ENCODE measurements around the gene NYNRIN.

NYNRIN gene

GRCh38 chr14:24434676-24435075 is 35.9 kb downstream of the NYNRIN start:
- Histone ChIP-seq H3K27me3 (ENCODE audit: control insufficient read depth in 1 of 2, insufficient read depth in 2 of 2, low read length in 2 of 2) (no peaks in the 10 kb centered on the region), H3K36me3 (ENCODE audit: control insufficient read depth in 2 of 2, insufficient read depth in 2 of 2, low read length in 2 of 2) (peaks cover 54 to 56% of the 10 kb centered on the region in 2 donors), H3K9ac (ENCODE audit: low read length in 2 of 2) (no peak overlapping the region), H3K4me1 (ENCODE audit: control insufficient read depth, insufficient read depth, low read length) (peaks cover 46% of the 10 kb centered on the region), H3K4me3 (ENCODE audit: low read length in 2 of 2) (no peak overlapping the region), H3K9me3 (ENCODE audit: control insufficient read depth in 2 of 2, low read length in 2 of 2) (no peaks in the 10 kb centered on the region), H3K27ac (ENCODE audit: low read length) (no peak overlapping the region)

GRCh38 chr14:24435192-24435810 is 36.5 kb downstream of the NYNRIN start:
- Histone ChIP-seq H3K9ac (ENCODE audit: low read length in 2 of 2) (no peak overlapping the region), H3K9me3 (ENCODE audit: control insufficient read depth in 2 of 2, low read length in 2 of 2) (no peaks in the 10 kb centered on the region), H3K27ac (ENCODE audit: low read length) (peak overlapping the region; percentile 69), H3K27me3 (ENCODE audit: control insufficient read depth in 1 of 2, insufficient read depth in 2 of 2, low read length in 2 of 2) (no peaks in the 10 kb centered on the region), H3K36me3 (ENCODE audit: control insufficient read depth in 2 of 2, insufficient read depth in 2 of 2, low read length in 2 of 2) (peaks cover 59 to 63% of the 10 kb centered on the region in 2 donors), H3K4me1 (ENCODE audit: control insufficient read depth, insufficient read depth, low read length) (peaks cover 50% of the 10 kb centered on the region), H3K4me3 (ENCODE audit: low read length in 2 of 2) (no peak overlapping the region)

- Histone ChIP-seq H3K4me3 (ENCODE audit: low read length in 2 of 2) (no peak overlapping the region), H3K27ac (ENCODE audit: low read length) (peak overlapping the region; percentile 69), H3K4me1 (ENCODE audit: control insufficient read depth, insufficient read depth, low read length) (peaks cover 50% of the 10 kb centered on the region), H3K9ac (ENCODE audit: low read length in 2 of 2) (peak overlapping the region; percentile 5 to 17), H3K27me3 (ENCODE audit: control insufficient read depth in 1 of 2, insufficient read depth in 2 of 2, low read length in 2 of 2) (no peaks in the 10 kb centered on the region), H3K9me3 (ENCODE audit: control insufficient read depth in 2 of 2, low read length in 2 of 2) (no peaks in the 10 kb centered on the region), H3K36me3 (ENCODE audit: control insufficient read depth in 2 of 2, insufficient read depth in 2 of 2, low read length in 2 of 2) (peaks cover 65 to 69% of the 10 kb centered on the region in 2 donors)
Measured at GRCh38 chr14:24435998-24436354, 37.2 kb downstream of the NYNRIN start.

- H3K9me3 ChIP-seq (ENCODE audit: control insufficient read depth in 2 of 2, low read length in 2 of 2), result no peaks in the 10 kb centered on the region
- peaks cover 65 to 66% of the 10 kb centered on the region in 2 donors for H3K36me3 ChIP-seq (ENCODE audit: control insufficient read depth in 2 of 2, insufficient read depth in 2 of 2, low read length in 2 of 2)
- peaks cover 48% of the 10 kb centered on the region for H3K4me1 ChIP-seq (ENCODE audit: control insufficient read depth, insufficient read depth, low read length)
- H3K9ac ChIP-seq (ENCODE audit: low read length in 2 of 2), result peak overlapping the region in 1 of 2 donors; percentile 17
- no peaks in the 10 kb centered on the region for H3K27me3 ChIP-seq (ENCODE audit: control insufficient read depth in 1 of 2, insufficient read depth in 2 of 2, low read length in 2 of 2)
- H3K4me3 ChIP-seq (ENCODE audit: low read length in 2 of 2), result no peak overlapping the region
- H3K27ac ChIP-seq (ENCODE audit: low read length), result peak overlapping the region; percentile 69
Measured at GRCh38 chr14:24436355-24437019, 37.7 kb downstream of the NYNRIN start.

- Histone ChIP-seq H3K27ac (ENCODE audit: low read length) (peak overlapping the region; percentile 69), H3K9ac (ENCODE audit: low read length in 2 of 2) (peak overlapping the region in 1 of 2 donors; percentile 42), H3K4me1 (ENCODE audit: control insufficient read depth, insufficient read depth, low read length) (peaks cover 46% of the 10 kb centered on the region), H3K4me3 (ENCODE audit: low read length in 2 of 2) (no peak overlapping the region), H3K27me3 (ENCODE audit: control insufficient read depth in 1 of 2, insufficient read depth in 2 of 2, low read length in 2 of 2) (no peaks in the 10 kb centered on the region), H3K36me3 (ENCODE audit: control insufficient read depth in 2 of 2, insufficient read depth in 2 of 2, low read length in 2 of 2) (peaks cover 60 to 62% of the 10 kb centered on the region in 2 donors), H3K9me3 (ENCODE audit: control insufficient read depth in 2 of 2, low read length in 2 of 2) (no peaks in the 10 kb centered on the region)
Measured at GRCh38 chr14:24437020-24437735, 38.4 kb downstream of the NYNRIN start.

GRCh38 chr14:24437736-24438067 is 38.9 kb downstream of the NYNRIN start:
- no peaks in the 10 kb centered on the region for H3K27me3 ChIP-seq (ENCODE audit: control insufficient read depth in 1 of 2, insufficient read depth in 2 of 2, low read length in 2 of 2)
- H3K4me3 ChIP-seq (ENCODE audit: low read length in 2 of 2), result no peak overlapping the region
- no peaks in the 10 kb centered on the region for H3K9me3 ChIP-seq (ENCODE audit: control insufficient read depth in 2 of 2, low read length in 2 of 2)
- H3K9ac ChIP-seq (ENCODE audit: low read length in 2 of 2), result peak overlapping the region in 1 of 2 donors; percentile 42
- H3K27ac ChIP-seq (ENCODE audit: low read length), result peak overlapping the region; percentile 41
- peaks cover 46% of the 10 kb centered on the region for H3K4me1 ChIP-seq (ENCODE audit: control insufficient read depth, insufficient read depth, low read length)
- peaks cover 57 to 58% of the 10 kb centered on the region in 2 donors for H3K36me3 ChIP-seq (ENCODE audit: control insufficient read depth in 2 of 2, insufficient read depth in 2 of 2, low read length in 2 of 2)

GRCh38 chr14:24438223-24439097 is 39.7 kb downstream of the NYNRIN start:
- no peaks in the 10 kb centered on the region for H3K27me3 ChIP-seq (ENCODE audit: control insufficient read depth in 1 of 2, insufficient read depth in 2 of 2, low read length in 2 of 2)
- H3K27ac ChIP-seq (ENCODE audit: low read length), result no peak overlapping the region
- peaks cover 50 to 54% of the 10 kb centered on the region in 2 donors for H3K36me3 ChIP-seq (ENCODE audit: control insufficient read depth in 2 of 2, insufficient read depth in 2 of 2, low read length in 2 of 2)
- no peak overlapping the region for H3K4me3 ChIP-seq (ENCODE audit: low read length in 2 of 2)
- peaks cover 44% of the 10 kb centered on the region for H3K4me1 ChIP-seq (ENCODE audit: control insufficient read depth, insufficient read depth, low read length)
- H3K9ac ChIP-seq (ENCODE audit: low read length in 2 of 2), result no peak overlapping the region
- no peaks in the 10 kb centered on the region for H3K9me3 ChIP-seq (ENCODE audit: control insufficient read depth in 2 of 2, low read length in 2 of 2)

- Histone ChIP-seq H3K9me3 (ENCODE audit: control insufficient read depth in 2 of 2, low read length in 2 of 2) (no peaks in the 10 kb centered on the region), H3K27ac (ENCODE audit: low read length) (no peak overlapping the region), H3K27me3 (ENCODE audit: control insufficient read depth in 1 of 2, insufficient read depth in 2 of 2, low read length in 2 of 2) (no peaks in the 10 kb centered on the region)
Measured at GRCh38 chr14:24439257-24439656, 40.5 kb downstream of the NYNRIN start.

GRCh38 chr14:24439830-24440605 is 41.2 kb downstream of the NYNRIN start:
- H3K4me3 ChIP-seq (ENCODE audit: low read length in 2 of 2), result no peak overlapping the region
- peaks cover 44% of the 10 kb centered on the region for H3K4me1 ChIP-seq (ENCODE audit: control insufficient read depth, insufficient read depth, low read length)
- H3K27me3 ChIP-seq (ENCODE audit: control insufficient read depth in 1 of 2, insufficient read depth in 2 of 2, low read length in 2 of 2), result no peaks in the 10 kb centered on the region
- peaks cover 40 to 49% of the 10 kb centered on the region in 2 donors for H3K36me3 ChIP-seq (ENCODE audit: control insufficient read depth in 2 of 2, insufficient read depth in 2 of 2, low read length in 2 of 2)
- no peaks in the 10 kb centered on the region for H3K9me3 ChIP-seq (ENCODE audit: control insufficient read depth in 2 of 2, low read length in 2 of 2)
- no peak overlapping the region for H3K27ac ChIP-seq (ENCODE audit: low read length)
- peak overlapping the region in 1 of 2 donors; percentile 2 for H3K9ac ChIP-seq (ENCODE audit: low read length in 2 of 2)

More at GRCh38 chr14:24439257-24439656, 40.5 kb downstream of the NYNRIN start:
- Histone ChIP-seq H3K4me3 (ENCODE audit: low read length in 2 of 2) (no peak overlapping the region), H3K9ac (ENCODE audit: low read length in 2 of 2) (no peak overlapping the region), H3K4me1 (ENCODE audit: control insufficient read depth, insufficient read depth, low read length) (peaks cover 44% of the 10 kb centered on the region), H3K36me3 (ENCODE audit: control insufficient read depth in 2 of 2, insufficient read depth in 2 of 2, low read length in 2 of 2) (peaks cover 43 to 53% of the 10 kb centered on the region in 2 donors)
